ENCODE results near the gene MYH3. TPM values are rescaled to one million over a fixed set of nuclear protein-coding genes. Genes with fewer than 3 reads are reported as not detected.
A peak's percentile ranks its signal among the peaks of the same experiment; 100 is the strongest.
"Not testable (repeated sequence)": the region's sequence is repeated elsewhere in the genome, so short reads cannot be mapped to it uniquely, and the experiment has no call there.

MYH3 gene
- 0.57 and 1.4 TPM in 2 replicates for total RNA-seq (2014; rRNA removed; shearing (Covaris generic))

GRCh38 chr17:10657148-10657547, at the start of gene MYH3:
Gene MYH3 (minus strand): TSS chr17:10657309. CDS start chr17:10655064, 2,245 bp downstream.
- no peak for DNase-seq
- Histone ChIP-seq H3K9me3 (replicated peaks) (no peaks in the 10 kb centered on the region), H3K4me3 (no peak within 1 kb of the TSS), H3K4me1 (peaks cover 5% of the 10 kb centered on the region), H3K36me3 (no peaks in the 10 kb centered on the region), H3K27ac (peak within 1 kb of the TSS; percentile 43), H3K27me3 (no peaks in the 10 kb centered on the region)

GRCh38 chr17:10705727-10706126, 48.6 kb upstream of the MYH3 start:
- H3K4me3 ChIP-seq: no peak overlapping the region
- no peak overlapping the region for H3K27ac ChIP-seq
- peaks cover 11% of the 10 kb centered on the region for H3K4me1 ChIP-seq
- H3K9me3 ChIP-seq (replicated peaks): no peaks in the 10 kb centered on the region
- no peak for DNase-seq
- H3K36me3 ChIP-seq: no peaks in the 10 kb centered on the region
- H3K27me3 ChIP-seq: no peaks in the 10 kb centered on the region

DNA sequence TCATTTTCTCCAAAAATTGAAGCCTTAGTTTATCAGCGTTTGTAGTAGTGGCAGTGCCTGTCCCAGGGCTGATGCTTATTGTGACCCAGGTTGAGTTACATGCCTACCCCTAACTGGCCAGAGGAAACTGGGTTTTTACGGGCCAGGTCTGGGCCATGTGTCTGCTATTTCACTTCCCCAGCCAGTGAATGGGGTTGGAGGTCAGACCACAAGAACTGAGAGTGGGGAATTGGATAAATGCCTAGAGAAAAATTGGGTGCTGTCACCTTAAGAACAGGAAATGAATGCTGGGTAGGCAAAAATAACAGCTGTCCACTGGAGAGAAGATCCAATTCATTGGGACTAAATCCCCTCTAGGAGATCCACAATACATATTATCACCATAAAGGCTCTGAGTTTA, 45.5 kb upstream of the MYH3 start:
- no peaks in the 10 kb centered on the region for H3K9me3 ChIP-seq (replicated peaks)
- H3K27me3 ChIP-seq: no peaks in the 10 kb centered on the region
- H3K4me3 ChIP-seq: no peak overlapping the region
- H3K4me1 ChIP-seq: peaks cover 11% of the 10 kb centered on the region
- peak; percentile 2 to 48 for DNase-seq
- H3K36me3 ChIP-seq: no peaks in the 10 kb centered on the region
- H3K27ac ChIP-seq: no peak overlapping the region

DNA sequence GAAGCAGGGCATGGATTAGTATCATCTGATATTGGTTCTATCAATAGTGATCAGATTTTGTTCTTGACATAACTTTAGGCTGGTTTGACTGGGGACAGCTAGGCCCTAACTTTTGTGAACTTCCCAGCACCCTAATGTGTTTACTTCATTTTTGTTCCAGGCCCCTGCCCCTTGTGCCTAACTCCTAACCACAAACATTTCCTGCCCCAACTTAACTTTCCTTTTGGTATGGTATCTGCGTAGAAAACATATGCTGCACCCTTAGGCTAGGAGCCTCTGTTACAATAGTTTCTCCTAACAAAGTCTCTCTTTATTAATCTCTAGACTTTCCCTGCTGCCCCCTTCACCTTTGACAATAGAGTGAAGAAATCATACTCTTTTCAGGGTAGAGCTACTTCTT, 42.7 kb upstream of the MYH3 start:
- Histone ChIP-seq H3K27me3 (no peaks in the 10 kb centered on the region), H3K4me1 (peaks cover 11% of the 10 kb centered on the region), H3K9me3 (replicated peaks) (no peaks in the 10 kb centered on the region), H3K36me3 (0 out of 2 replicates have a peak, but pooled peaks cover 5% of the 10 kb centered on the region), H3K4me3 (no peak overlapping the region), H3K27ac (no peak overlapping the region)
- DNase-seq: no peak

DNA sequence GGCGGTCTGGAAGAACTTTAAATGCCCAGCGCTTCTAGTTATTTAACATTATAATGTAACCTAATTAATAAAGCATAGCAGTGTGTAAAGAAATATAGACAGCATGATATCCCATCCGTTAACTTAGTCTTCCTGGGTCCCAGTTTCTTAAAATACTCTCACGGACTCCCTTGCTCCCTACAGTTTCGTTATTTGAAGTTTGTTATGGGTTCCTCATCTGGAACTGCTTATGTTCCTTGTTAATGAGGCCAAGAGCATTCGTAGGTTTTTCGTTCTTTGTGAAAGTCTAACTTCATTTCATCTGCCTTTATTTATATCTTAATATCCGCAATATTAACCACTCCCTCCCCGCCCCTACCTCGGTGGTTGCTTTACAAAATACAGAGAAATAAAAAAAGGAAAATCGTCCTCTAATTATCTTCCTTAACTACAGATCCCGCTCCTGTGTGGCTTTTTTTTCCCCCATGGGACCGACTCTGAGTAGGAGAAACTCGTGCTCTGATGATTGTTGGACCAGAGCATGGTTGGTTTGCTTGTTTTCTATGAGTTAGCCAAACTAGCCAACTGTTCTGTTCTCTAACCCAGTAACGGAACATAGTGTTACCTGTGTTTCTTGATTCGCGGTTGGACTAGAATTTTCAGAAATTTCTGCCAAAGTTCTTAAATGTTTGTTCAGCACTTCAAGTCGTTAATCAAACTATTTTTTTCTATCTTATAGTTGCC, 41.1 kb upstream of the MYH3 start:
- Histone ChIP-seq H3K27me3 (no peaks in the 10 kb centered on the region), H3K27ac (peak overlapping the region; percentile 59), H3K4me3 (peak overlapping the region; percentile 85), H3K4me1 (peaks cover 11% of the 10 kb centered on the region), H3K36me3 (peaks cover 15% of the 10 kb centered on the region), H3K9me3 (replicated peaks) (no peaks in the 10 kb centered on the region)
- peak; percentile 10 to 11 for DNase-seq

GRCh38 chr17:10697092-10698081, 40.3 kb upstream of the MYH3 start, which contains the start of the genes ADPRM and SCO1:
Gene ADPRM (plus strand): TSS chr17:10697594. CDS start chr17:10704927, 7,333 bp downstream.
Gene SCO1 (minus strand): TSS chr17:10697533. CDS start chr17:10697507, 26 bp downstream.
- peak; percentile 91 to 92 for DNase-seq
- H3K27ac ChIP-seq: peak within 1 kb of the TSS; percentile 59
- no peaks in the 10 kb centered on the region for H3K27me3 ChIP-seq
- peak within 1 kb of the TSS; percentile 85 for H3K4me3 ChIP-seq
- H3K4me1 ChIP-seq: peaks cover 3% of the 10 kb centered on the region
- H3K36me3 ChIP-seq: peaks cover 15% of the 10 kb centered on the region
- no peaks in the 10 kb centered on the region for H3K9me3 ChIP-seq (replicated peaks)

DNA sequence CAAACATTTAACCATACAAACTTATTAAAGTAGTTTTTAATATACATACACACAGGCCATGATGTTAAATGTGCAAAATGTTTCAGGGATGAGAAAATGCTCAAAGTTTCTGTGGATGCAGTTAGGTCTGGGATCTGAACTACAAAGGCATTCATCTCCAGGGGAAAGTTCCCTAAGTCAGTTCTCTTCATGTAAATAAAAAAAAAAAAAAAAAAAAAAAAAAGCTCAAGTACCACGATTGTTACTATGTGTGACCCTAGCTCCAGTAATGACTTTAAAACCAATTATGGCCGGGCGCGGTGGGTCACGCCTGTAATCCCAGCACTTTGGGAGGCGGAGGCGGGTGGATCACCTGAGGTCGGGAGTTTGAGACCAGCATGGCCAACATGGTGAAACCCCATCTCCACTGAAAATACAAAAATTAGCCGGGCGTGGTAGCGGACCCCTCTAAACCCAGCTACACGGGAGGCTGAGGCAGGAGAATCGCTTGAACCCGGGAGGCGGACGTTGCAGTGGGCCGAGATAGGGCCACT, 38.8 kb upstream of the MYH3 start:
- not testable (repeated sequence) for H3K4me1 ChIP-seq; H3K9me3 ChIP-seq (replicated peaks); H3K27ac ChIP-seq; DNase-seq; H3K27me3 ChIP-seq
- peak overlapping the region; percentile 85 for H3K4me3 ChIP-seq
- H3K36me3 ChIP-seq: peaks cover 27% of the 10 kb centered on the region

DNA sequence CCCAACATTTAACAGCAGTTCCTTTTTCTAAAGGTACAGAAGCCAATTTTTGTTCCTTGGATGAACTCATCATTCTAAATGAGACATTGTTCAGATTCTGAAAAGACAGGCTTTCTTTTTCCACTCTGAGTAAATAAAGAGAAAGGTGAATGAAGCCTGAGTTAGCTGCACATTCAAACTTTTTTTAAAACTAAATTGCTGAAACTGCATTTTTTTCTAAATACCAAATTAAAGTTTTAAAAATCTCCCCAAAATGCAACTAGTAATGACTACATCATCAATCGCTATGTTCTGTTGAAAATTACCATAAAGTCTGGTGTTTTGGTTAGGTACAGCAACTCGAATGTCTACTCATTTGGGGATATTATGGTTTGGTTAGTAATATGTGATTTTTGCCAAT, 30.4 kb upstream of the MYH3 start:
- H3K9me3 ChIP-seq (replicated peaks): no peaks in the 10 kb centered on the region
- no peak for DNase-seq
- peaks cover 47% of the 10 kb centered on the region for H3K36me3 ChIP-seq

DNA sequence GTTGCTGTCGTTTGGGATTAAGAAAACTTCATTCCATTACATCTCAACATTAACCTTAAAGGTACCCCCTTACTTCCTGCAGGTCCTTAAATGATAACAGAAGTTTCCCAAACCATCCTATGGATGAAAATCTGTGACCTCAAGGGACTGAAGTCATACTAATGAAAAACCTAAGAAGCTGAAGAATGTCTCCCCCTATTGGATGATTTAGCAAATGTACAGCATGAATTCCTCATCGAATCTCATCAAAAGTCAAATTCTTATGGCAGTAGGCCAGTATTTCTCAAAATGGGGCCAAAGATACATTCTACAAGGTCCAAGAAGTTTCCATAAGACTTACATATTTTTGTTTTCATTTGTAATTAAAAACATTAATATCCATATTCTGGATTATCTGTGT, 26.7 kb upstream of the MYH3 start:
- no peak overlapping the region for H3K27ac ChIP-seq
- H3K9me3 ChIP-seq (replicated peaks): no peaks in the 10 kb centered on the region
- peak in 1 of 2 experiments; percentile 47 for DNase-seq

More for the DNA sequence above, 30.4 kb upstream of the MYH3 start:
- no peaks in the 10 kb centered on the region for H3K27me3 ChIP-seq
- H3K4me3 ChIP-seq: no peak overlapping the region
- H3K27ac ChIP-seq: no peak overlapping the region
- H3K4me1 ChIP-seq: no peaks in the 10 kb centered on the region

GRCh38 chr17:10681866-10682446, 24.8 kb upstream of the MYH3 start:
- H3K27ac ChIP-seq: no peak overlapping the region
- no peaks in the 10 kb centered on the region for H3K9me3 ChIP-seq (replicated peaks)
- no peaks in the 10 kb centered on the region for H3K4me1 ChIP-seq
- H3K36me3 ChIP-seq: peaks cover 33% of the 10 kb centered on the region
- no peak overlapping the region for H3K4me3 ChIP-seq
- no peak for DNase-seq
- no peaks in the 10 kb centered on the region for H3K27me3 ChIP-seq

More for the DNA sequence above, 26.7 kb upstream of the MYH3 start:
- peaks cover 34% of the 10 kb centered on the region for H3K36me3 ChIP-seq
- no peaks in the 10 kb centered on the region for H3K27me3 ChIP-seq
- no peak overlapping the region for H3K4me3 ChIP-seq
- no peaks in the 10 kb centered on the region for H3K4me1 ChIP-seq

- H3K36me3 ChIP-seq: no peaks in the 10 kb centered on the region
- H3K4me3 ChIP-seq: no peak overlapping the region
- H3K9me3 ChIP-seq (replicated peaks): no peaks in the 10 kb centered on the region
- no peak overlapping the region for H3K27ac ChIP-seq
- no peaks in the 10 kb centered on the region for H3K4me1 ChIP-seq
- peak; percentile 16 to 37 for DNase-seq
- no peaks in the 10 kb centered on the region for H3K27me3 ChIP-seq
These were observed 17.6 kb upstream of the MYH3 start for GRCh38 chr17:10674704-10675103.

DNA sequence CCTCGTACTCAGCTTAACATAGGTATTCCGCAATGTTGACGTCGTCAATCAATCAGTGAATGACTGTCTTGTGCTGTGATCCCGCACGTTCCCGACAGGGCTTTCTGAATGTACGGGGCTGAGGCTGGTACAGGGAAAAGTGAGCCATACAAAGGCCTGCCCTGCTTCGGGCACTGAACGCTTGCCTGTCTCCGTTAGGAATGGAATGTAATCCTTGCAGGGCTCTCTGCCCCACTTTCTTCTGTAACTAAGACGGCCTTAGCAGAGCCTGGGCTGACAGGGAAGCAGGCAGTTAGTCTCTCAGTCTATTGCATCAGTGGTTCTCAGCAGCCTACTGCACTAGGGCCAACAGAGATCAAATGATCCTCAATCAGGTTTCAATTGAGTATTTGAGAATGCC, 16.2 kb upstream of the MYH3 start:
- Histone ChIP-seq H3K9me3 (replicated peaks) (no peaks in the 10 kb centered on the region), H3K36me3 (no peaks in the 10 kb centered on the region), H3K27me3 (no peaks in the 10 kb centered on the region), H3K4me3 (no peak overlapping the region), H3K27ac (no peak overlapping the region), H3K4me1 (no peaks in the 10 kb centered on the region)
- no peak for DNase-seq

- Histone ChIP-seq H3K4me3 (no peak overlapping the region), H3K4me1 (no peaks in the 10 kb centered on the region), H3K27me3 (no peaks in the 10 kb centered on the region), H3K36me3 (no peaks in the 10 kb centered on the region), H3K9me3 (replicated peaks) (no peaks in the 10 kb centered on the region), H3K27ac (no peak overlapping the region)
- DNase-seq: no peak
These were observed 11.7 kb upstream of the MYH3 start for GRCh38 chr17:10668775-10669174.

DNA sequence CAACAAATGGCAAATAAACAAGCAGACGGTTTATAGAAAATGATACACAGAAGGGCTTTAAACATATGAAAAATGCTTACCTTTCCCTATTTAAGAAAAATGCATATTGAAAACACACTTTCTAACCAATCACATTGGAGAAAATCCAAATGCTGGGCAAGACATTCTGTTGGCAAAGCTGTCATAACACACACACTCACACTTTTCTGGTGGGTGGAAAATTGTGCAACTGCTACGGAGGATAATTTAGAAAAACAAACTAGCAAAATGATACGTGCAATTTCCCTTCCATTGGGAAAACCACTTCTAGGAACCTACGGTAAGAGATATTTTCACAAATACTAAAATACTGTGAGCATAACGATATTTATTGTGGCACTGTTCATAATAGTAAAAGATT, 9.8 kb upstream of the MYH3 start:
- Histone ChIP-seq H3K4me1 (no peaks in the 10 kb centered on the region), H3K27ac (no peak overlapping the region), H3K36me3 (no peaks in the 10 kb centered on the region), H3K27me3 (no peaks in the 10 kb centered on the region), H3K9me3 (replicated peaks) (no peaks in the 10 kb centered on the region), H3K4me3 (no peak overlapping the region)
- DNase-seq: no peak
